ENCODE data around the gene ATOH7. TPM values are rescaled to one million over a fixed set of nuclear protein-coding genes. Genes with fewer than 3 reads are reported as not detected.
"Not testable (repeated sequence)": the region's sequence is repeated elsewhere in the genome, so short reads cannot be mapped to it uniquely, and the experiment has no call there.

Gene ATOH7
- total RNA-seq = not detected in 2 replicates

DNA sequence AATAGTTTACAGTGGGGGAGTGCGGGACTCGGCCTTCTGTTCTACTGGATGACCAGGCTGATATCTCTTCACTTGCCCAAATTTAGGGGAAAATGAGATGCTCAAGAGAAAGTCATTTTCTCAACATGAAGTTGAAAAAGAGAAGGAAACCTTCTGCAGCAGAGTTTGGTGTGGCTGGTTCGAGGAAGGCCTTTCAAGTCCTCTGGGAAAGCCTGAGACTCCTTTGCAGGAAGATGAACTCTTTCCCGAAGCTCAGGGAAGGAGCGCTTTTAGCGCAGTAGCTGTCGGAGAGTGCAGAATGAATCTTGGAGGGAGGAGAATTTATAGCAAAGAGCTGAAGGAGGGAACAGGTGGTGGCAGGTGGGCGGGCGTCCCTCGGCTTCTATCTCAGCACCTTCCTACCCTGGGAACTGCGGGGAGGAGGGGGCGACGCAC lies at the start of gene ATOH7:
Gene ATOH7 (minus strand): TSS at position 297 of the 435 bp plus-strand sequence. CDS start 436 bp downstream, outside the sequence.
- DNase-seq (ENCODE audit: extremely low read depth, low read depth, low spot score) = no peak

DNA sequence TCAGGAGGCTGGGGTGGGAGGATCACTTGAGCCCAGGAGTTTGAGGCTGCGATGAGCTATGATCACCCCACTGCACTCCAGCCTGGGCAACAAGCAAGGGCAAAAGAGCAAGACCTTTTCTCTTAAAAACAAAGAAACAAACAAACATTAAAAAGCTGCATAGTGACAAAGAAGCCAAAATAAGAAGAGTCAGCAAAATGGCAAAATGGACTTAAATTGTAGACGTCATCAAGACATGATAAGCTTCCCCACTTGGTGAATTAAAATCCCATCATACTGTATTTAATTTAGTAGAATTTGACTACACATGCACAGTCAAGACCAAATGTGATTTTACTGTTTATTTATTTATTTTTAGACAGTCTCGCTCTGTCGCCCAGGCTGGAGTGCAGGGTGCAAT lies 48.8 kb upstream of the ATOH7 start:
- no peak for DNase-seq (ENCODE audit: extremely low read depth, low read depth, low spot score)

DNA sequence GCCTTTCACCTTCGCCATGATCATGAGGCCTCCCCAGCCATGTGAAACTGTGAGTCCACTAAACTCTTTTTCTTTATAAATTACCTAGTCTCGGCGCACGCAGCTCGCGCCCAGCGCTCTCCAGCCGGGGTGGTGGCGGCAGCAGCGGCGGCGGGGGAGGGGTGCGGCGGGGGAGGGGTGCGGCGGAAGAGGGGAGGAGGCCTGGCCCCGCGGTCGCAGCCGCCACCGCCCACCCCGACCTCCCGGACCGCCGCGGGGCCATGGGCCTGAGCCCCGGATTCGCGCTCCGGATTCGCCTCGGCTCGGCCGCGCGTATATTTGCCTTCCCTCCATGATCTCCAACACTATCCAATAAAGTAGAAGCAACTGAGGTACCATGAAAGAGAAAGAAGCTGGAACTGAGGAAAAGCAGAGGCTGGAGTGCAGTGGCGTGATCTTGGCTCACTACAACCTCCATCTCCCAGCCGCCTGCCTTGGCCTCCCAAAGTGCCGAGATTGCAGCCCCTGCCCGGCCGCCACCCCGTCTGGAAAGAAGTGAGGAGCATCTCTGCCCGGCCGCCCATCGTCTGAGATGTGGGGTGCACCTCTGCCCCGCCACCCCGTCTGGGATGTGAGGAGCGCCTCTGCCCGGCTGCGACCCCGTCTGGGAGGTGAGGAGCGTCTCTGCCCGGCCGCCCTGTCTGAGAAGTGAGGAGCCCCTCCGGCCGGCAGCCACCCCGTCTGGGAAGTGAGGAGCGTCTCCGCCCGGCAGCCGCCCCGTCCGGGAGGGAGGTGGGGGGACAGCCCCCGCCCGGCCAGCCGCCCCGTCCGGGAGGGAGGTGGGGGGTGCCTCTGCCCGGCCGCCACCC lies 47.2 kb upstream of the ATOH7 start:
- DNase-seq (ENCODE audit: extremely low read depth, low read depth, low spot score) = not testable (repeated sequence)

DNA sequence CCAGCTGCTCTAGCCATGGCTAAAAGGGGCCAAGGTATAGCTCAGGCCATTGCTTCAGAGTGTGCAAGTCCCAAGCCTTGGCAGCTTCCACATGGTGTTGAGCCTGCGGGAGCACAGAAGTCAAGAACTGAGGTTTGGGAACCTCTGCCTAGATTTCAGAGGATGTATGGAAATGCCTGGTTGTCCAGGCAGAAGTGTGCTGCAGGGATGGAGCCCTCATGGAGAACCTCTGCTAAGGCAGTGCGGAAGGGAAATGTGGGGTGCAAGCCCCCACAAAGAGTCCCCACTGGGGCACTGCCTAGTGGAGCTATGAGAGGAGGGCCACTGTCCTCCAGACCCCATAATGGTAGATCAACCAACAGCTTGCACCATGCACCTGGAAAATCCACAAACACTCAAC lies 45.9 kb upstream of the ATOH7 start:
- DNase-seq (ENCODE audit: extremely low read depth, low read depth, low spot score) = not testable (repeated sequence)

DNA sequence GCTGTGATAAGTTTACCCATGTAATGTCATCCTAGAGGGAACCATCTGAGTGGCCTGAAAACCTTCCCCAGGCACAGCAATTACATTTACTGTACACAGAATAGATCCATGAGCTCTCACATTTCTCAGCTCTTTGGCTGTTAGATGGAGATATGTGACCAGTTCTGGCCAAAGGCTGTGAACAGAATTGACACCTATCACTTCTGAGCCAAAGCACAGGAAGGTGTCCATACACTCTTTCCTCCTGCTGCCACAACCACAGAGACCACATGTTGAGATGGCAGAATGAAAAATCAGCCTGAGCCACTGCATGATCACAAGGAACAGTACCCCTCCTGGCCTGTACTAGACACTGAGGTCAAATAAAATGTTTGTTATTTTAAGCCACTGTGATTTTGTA lies 44.3 kb upstream of the ATOH7 start:
- no peak for DNase-seq (ENCODE audit: extremely low read depth, low read depth, low spot score)

DNA sequence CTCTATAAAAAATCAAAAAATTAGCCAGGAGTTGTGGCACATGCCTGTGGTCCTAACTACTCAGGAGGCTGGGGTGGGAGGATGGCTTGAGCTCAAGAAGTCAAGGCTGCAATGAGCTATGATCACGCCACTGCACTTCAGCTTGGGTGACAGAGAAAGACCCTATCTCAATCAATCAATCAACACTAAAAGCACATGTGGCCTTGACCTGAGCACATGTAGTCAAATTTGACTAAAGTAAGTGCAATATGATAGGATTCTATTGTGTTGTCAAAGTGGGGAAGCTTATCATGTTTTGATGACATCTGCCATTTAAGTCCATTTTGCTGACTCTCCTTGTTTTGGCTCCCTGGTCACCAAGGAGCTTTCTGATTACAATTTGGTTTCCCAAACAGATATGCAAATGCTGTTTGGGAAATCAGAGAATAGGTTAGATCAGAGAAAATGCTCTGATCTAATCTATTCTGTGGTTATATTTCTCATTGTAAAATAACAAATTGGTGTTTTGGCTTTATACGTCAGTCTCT lies 43.8 kb upstream of the ATOH7 start:
- no peak for DNase-seq (ENCODE audit: extremely low read depth, low read depth, low spot score)

DNA sequence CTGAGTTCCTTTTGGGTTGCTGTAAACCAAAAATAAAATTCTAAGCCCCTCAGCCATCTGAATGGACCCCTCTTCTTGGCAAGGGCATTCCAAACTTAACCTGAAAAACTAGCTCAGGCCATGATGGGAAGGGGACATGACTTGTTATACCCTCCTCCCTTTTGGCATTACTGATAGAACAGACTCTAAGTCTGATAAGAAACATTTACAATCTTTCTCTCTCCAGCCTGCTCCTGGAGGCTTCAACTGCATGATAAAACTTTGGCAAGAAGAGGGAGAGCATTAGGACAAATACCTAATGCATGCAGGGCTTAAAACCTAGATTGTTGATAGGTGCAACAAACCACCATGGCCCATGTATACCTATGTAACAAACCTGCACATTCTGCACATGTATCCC lies 40.9 kb upstream of the ATOH7 start:
- DNase-seq (ENCODE audit: extremely low read depth, low read depth, low spot score) = no peak

DNA sequence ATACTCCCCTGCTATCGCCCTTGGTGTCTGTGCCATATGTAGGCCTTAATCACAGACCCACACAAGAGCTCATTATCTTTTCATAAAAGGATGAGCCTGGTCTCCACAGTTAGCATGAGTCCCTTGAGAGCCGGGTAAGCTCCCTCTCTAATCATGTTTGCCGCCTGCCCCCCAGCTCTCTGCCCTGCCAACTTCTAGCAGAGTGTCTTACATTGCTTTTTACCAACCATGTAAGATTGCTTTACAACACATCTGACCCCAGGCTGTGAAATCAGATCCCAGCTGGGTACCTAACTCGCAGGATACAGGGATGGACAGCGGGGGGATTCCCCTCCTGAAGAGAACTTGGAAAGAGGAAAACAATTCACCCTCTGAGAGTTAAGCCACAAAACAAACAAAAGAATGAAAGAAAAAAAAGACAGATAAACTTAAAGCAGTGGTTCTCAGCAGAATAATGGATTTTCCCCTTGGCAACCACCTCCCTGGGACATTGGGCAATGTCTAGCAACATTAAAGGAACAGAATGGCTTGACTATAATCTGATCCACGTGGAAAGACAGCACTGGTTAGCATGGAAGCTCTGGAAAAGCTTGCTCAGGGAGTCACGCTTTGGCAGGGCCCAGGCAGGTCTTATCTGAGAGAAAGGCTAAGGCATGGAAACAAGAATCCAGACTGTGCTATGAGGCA lies 39.4 kb upstream of the ATOH7 start:
- DNase-seq (ENCODE audit: extremely low read depth, low read depth, low spot score) = no peak

DNA sequence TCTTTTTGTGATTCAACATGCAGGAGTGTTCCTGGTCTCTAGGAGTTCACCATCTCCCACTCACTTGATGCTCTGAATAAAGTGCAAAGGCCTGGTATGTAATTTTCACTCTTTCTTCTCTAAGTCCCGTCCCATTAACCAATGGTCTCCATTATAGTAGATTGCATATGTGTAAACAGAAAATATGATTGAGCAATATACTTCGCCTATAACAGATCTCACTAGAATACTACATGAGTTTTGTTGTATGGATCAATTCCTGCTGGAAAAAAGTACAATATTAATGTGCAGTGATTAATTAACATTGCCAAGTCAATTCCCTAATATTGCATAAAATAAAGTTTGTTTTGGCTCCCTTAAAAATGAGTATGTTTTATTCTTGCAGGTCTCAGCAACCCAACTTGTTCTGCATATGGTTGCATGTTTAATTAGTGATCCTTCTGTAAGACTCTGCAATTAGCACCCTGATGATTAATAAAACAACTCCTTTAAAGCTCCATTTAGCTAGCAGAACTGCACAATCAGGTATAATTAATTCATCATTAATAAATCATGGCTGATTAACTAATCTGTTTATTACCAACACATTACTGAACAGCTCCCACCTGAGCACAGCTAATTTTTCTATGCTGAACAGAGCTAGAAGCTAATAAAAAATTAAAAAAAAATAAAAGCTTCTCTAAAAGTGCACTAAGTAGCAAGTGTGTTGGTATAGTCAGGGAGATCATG lies 37.8 kb upstream of the ATOH7 start:
- DNase-seq (ENCODE audit: extremely low read depth, low read depth, low spot score) = no peak

DNA sequence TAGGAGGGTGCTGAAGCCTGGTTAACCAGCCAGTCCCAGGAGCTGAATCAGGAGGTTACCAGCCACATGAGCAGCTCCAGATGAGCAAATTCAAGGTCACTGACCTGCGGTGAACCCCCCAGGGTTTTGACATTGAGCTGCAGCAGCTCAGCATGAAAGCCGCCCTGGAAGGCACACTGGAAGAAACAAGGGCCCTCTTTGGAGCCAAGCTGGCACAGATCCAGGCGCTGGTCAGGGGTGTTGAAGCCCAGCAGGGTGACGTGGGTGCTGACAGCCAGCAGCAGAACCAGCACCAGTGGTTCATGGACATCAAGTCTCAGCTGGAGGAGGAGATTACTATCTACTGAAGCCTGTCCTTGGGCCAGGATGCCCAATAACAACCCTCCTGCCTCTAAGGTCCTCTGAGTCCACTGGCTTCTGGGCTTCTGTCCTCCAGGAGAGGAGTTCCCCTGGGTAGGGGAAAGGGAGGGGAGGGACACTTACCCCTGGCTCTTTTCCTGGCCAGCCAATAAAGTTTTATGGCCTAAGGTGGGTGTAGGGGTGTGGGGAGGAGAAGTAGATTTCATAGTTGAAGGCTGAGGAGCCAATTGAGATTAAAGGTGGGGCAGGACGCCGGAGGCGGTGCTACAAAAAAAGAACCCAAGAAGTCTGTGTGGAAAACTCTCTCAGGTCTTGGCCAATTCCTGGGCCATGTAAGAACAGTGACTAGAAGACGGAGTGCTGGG lies 29.4 kb upstream of the ATOH7 start:
- DNase-seq (ENCODE audit: extremely low read depth, low read depth, low spot score) = no peak

DNA sequence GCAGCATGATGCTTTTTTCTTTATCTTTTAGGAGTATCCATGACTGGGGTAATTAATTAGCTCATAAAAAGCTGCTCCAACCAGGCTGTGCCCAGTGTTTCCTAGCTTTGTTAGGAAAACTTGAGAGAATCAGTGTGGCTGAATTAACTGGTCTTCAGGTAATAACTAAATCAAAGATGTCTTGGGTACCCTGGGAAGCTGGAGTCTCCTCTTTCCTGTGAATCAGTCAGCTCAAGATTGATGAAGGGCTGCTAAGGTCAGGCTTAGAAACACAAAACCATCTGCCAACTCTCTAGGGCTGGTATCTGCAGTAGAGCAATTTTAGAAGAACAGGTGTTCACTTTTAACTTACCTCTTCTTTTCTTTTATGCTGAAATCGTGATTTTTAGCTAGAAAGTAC lies 21.4 kb upstream of the ATOH7 start:
- no peak for DNase-seq (ENCODE audit: extremely low read depth, low read depth, low spot score)

DNA sequence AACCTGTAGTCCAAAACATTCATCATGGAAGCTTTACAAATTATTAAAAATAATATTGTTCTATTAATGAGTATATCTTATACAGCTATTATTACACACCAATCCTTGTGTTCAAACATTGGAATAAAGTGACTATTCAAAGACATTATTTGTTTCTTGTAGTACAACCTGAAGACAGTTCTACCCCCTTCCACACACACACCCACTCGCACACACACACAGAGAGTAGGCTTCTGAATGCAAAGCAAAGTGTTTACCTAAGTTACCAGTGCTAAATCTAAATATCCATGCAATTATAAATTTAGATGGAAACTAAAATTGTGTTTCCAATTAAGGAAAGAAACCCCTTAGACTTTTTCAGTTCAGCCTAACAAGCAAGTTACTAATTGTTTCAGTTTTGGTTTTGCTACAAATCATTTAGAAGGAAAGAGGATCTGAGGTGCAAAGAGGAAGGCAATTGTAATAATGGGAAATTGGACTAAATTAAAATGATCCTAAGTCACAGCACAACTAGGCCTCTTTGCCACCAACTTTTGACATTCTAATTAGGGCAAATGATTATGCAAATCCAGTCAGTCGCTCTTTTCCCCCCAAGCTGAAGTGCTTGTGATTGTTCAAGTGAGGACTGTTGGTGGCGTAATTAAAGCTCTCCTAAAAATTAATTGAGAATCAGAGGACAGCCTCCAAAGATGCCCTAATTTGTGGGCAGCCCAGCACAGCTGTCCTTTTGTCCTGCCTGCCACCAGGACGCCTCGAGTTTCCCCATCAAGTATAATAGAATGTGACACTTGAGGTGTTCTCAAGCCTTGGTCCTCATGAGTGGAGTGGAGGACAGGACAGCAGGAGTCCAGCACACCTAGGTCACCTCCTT lies 19.9 kb upstream of the ATOH7 start:
- DNase-seq (ENCODE audit: extremely low read depth, low read depth, low spot score) = no peak

DNA sequence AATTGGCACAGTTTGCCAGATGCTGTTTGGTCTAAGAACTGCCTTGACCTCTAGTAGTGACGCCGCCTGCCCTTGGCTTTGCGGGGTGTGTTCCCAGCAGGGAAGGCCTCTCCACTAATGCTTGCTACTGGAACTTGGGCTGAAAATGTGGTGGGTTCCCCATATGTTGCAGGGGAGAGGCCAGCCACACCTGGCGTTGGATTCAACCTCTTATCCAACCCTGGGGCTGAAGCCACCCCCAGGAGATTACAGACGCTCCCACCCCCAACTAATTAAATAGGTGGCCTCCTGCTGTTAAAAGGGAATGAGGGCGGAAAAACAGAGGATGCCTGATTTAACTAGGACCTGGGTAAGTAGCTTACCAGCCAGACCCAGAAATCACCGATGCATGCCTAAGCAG lies 19.2 kb upstream of the ATOH7 start:
- no peak for DNase-seq (ENCODE audit: extremely low read depth, low read depth, low spot score)

DNA sequence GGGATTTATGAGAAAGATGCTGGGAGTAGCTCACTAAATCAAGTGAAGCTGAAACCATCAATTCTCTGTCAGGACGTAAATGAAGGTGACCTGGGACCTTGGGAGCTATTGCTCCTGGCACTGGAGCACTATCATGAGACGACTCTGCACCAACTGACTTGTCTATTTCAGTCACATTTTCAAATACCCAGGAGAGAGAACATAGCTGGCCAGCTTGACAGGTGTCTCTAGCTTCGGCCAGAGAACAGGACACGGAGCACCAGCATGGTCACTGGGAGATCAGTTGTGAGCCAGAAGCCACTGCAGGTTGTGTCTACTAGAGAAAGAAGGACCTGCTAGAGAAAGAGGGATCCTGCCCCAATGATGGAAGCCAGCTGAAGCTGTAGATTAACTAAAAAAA lies 17.4 kb upstream of the ATOH7 start:
- no peak for DNase-seq (ENCODE audit: extremely low read depth, low read depth, low spot score)

DNA sequence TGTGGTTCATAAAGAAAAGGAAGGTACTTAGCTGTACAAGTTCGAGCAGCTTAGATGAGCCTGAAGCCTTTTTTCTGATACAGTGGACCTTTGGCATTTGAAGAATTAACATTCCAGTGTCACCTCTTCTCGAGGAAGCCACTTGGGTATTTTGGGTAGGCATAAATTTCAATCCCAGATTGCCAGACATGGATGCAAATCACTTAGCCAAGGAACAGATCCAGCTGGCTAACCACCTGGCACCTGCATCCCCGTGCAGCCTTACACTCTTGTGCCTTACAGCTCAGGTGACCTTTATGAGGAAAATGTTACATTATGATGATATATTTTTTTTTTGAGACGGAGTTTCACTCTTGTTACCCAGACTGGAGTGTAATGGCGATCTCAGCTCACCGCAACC lies 16.0 kb upstream of the ATOH7 start:
- DNase-seq (ENCODE audit: extremely low read depth, low read depth, low spot score) = no peak

DNA sequence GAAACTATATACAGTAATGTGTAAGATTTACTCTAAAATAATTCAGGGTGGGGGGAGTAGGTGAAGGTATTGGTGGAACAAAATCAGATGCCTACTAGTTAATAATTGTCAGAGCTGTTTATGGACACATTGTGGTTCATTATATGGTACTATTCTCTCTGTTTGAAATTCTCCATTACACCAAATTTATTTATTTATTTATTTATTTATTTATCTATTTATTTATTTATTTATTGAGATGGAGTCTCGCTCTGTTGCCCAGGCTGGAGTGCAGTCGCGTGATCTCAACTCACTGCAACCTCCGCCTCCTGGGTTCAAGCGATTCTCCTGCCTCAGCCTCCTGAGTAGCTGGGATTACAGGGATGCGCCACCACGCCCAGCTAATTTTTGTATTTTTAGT lies 14.5 kb upstream of the ATOH7 start:
- not testable (repeated sequence) for DNase-seq (ENCODE audit: extremely low read depth, low read depth, low spot score)

DNA sequence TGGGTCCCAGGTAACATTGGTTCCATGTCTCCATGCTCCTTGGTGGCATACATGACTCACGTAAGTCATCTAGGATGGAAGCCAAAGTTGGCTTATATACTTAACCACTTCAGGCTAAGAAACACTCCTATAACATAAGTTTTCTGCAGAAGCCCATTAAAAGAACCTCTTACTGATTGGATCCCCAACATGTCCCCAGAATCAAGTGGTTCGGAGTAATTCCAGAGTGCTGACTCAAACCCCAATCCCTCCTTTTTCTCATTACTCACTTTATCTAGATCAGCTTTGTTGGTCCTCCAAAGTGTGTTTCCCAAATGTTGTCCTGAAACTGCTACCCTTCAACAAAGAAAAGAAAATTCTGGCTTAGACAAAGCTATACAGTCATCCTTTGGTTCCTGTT lies 10.1 kb upstream of the ATOH7 start:
- no peak for DNase-seq (ENCODE audit: extremely low read depth, low read depth, low spot score)

DNA sequence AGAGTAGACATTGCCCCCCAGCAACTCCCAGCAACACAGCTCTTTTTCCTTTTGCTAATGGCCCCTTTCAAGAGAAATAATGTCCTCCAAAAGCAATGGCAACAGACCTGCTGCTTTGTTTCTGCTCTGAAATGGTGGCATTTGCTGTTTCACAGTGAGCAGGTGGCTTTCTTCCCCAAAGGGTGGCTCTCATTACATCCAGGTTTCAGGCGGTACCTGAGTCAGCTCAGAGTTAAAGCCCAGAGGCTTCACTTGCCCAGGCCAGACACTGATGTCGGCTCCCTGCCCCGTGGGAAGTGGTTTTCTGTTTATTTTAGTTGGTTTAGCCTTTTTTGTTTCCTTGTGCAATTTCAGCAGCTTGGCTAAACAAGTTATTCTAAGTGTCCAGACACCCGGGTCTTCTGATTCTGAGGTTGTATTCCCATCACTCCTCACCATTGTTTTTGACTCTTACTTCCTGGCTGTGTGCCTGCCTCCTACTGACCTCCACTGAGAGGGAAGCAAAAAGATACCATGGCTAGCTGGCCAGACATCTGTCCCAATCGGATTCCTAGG lies 7.8 kb upstream of the ATOH7 start:
- no peak for DNase-seq (ENCODE audit: extremely low read depth, low read depth, low spot score)

DNA sequence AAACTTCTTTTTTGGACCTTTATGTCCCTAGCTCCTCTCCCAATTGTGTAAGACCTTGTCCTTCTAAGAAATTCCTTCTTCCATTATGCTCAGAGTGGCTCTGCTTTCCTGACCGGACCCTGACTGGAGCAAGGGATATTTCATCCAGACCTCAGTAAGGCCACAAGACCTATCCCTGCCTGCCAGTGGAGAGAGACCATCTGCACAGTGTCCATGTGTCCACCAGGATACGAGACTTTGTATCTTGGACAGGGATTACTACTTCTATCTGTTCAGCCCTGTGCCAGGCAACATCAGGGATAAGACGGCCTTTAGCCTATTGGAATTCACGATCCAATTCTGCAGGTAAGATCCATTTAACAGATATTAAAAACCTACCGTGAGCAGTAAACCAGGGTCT lies 7.2 kb upstream of the ATOH7 start:
- DNase-seq (ENCODE audit: extremely low read depth, low read depth, low spot score) = no peak
